ELF-1 (cell line): ENCODE data around the gene ADNP2.
A peak's percentile ranks its signal among the peaks of the same experiment; 100 is the strongest.

Source experiments
- DNase-seq: peaks from one replicate; pipeline ENCODE4 v3.0.0-alpha.2; 2016; ENCODE audit warnings: low read depth, low spot score

ADNP2 gene

DNA sequence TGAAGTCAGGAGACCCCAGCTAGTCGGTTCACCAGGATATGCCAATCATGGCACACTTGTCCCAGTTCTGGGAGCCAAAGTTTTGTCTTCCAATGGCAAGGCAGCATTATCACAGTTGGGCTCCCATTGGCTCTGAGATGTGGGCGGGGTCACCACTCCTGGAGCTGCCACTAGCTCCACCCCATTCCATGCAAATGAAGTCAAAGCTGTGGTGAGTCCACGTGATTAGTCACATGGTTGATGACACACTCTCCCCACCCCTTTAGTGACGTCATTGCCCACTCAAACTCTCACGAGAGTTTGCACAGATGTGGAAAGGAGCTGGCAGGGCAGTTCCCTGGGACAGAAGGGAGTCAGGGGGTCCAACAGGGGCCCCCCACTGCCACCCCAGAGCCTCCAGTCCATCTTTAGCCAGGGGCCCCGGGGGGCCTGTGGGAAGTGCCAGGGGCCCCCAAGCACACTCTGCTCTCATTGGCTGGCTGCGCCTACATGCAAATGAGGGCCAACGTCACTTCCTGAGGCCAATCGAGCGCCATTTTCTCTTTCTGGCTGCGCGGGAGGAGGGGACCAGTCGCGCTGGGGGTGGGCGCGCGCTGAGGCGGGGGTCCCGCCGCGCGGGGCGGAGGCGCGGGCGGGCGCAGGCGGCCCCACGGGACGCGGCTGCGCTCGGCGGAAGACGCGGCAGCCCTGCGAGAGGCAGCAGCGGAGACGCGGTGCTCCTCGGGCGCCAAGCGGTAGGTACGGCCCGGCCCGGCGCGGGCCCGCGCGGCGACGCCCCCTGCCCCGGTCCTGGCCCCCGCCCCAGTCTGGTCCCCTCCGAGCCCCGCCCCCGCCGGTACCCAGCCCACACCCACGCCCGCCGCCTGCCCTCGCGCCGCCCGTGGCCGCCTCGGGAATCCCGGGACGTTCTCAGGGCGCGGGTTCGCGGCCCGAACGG, at the start of gene ADNP2:
Gene ADNP2 (plus strand): TSS at position 524 of the 937 bp plus-strand sequence. CDS start 8,281 bp downstream, outside the sequence.
- DNase-seq = peak; percentile 98

DNA sequence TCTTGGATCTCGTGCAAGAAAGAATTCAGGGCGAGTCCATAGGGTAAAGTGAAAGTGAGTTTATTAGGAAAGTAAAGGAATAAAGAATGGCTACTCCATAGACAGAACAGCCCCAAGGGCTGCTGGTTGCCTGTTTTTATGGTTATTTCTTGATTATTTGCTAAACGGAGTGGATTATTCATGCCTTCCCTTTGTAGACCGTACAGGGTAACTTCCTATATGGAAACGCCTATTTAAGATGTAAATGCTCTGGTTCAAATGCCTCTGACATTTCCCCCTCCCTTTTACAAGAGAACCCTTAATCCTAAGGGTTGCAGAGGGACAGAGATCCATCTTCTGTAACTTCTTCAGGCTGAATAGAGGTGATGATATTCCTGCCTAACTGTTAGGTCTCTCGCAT, 49.1 kb upstream of the ADNP2 start:
- no peak for DNase-seq

GRCh38 chr18:80065705-80066104, 43.4 kb upstream of the ADNP2 start:
- no peak for DNase-seq

- no peak for DNase-seq
Observed at GRCh38 chr18:80067321-80067720, 41.7 kb upstream of the ADNP2 start.

DNA sequence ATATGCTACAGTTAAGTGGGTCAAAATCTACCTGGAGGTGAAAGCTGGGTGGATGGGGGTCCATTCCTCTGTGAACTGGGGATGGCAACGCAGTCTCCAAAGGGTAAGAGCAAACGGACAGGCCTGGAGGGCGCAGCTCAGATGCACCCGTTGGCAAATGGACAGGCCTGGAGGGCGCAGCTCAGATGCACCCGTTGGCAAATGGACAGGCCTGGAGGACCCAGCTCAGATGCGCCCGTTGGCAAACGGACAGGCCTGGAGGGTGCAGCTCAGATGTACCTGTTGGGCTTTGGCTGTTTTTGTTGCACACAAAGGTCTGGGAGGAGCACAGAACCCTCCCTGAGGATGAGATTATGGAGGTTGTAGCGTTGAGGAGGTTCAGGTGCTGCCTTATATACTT, 41.2 kb upstream of the ADNP2 start:
- DNase-seq = no peak

GRCh38 chr18:80068571-80069272, 40.3 kb upstream of the ADNP2 start:
- DNase-seq = no peak

GRCh38 chr18:80070825-80071224, 38.2 kb upstream of the ADNP2 start:
- DNase-seq = no peak

GRCh38 chr18:80074183-80074582, 34.9 kb upstream of the ADNP2 start:
- no peak for DNase-seq

- peak; percentile 4 for DNase-seq
Observed at GRCh38 chr18:80074697-80075096, 34.4 kb upstream of the ADNP2 start.

DNA sequence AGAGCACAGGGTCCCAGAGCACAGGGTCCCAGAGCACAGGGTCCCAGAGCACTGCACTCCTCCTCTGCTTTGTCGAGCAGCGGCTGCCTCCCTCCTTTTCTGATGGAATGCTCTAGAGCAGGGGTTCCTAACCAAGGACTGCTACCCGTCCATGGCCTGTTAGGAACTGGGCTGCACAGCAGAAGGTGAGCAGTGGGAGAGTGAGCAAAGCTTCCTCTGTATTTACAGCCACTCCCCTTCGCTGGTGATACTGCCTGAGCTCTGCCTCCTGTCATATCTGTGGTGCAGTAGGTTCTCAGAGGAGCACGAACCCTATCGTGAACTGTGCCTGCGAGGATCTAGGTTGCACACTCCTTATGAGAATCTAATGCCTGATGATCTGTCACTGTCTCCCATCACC, 33.1 kb upstream of the ADNP2 start:
- DNase-seq = no peak

GRCh38 chr18:80076379-80076778, 32.7 kb upstream of the ADNP2 start:
- DNase-seq = no peak

DNA sequence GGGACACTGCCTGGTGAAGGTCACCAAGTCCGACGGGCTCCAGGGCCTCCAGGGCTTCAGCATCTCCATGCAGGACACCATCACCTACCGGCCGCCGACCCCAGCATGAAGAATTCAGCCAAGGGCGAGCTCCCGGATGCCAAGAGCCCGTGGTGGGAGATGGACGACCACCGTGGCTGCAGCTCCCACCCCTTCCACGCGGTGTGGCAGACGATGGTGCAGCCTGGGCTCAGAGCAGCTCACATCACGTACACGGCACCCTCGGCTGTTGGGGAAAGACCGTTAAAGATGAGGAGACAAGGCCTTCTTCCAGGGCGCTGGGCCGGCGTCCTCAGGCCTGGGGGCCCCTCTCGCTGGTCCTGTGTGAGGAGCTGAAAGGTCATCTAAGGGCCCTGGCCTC, 31.2 kb upstream of the ADNP2 start:
- no peak for DNase-seq

GRCh38 chr18:80086281-80086680, 22.8 kb upstream of the ADNP2 start:
- no peak for DNase-seq

- no peak for DNase-seq
Observed at GRCh38 chr18:80088036-80088435, 21.0 kb upstream of the ADNP2 start.

DNA sequence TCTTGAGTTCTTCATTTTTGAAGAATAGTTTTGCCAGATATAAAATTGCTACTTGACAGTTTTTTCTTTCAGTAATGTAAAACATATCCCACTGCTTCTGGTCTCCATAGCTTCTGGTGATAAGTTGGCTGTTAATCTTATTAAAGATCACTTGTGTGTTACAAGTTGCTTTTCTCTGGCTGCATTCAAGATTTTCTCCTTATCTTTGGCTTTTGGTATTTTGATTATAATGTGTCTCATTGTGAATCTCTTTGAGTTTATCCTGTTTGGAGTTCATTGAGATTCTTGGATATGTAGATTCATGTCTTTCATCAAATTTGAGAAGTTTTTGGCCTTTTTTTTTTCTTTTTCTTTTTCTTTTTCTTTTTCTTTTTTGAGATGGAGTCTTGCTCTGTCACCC, 20.2 kb upstream of the ADNP2 start:
- DNase-seq = no peak

- no peak for DNase-seq
Observed at GRCh38 chr18:80095414-80095813, 13.6 kb upstream of the ADNP2 start.

- no peak for DNase-seq
Observed at GRCh38 chr18:80096032-80096565, 13.0 kb upstream of the ADNP2 start.

GRCh38 chr18:80097201-80097600, 11.9 kb upstream of the ADNP2 start:
- DNase-seq = no peak

DNA sequence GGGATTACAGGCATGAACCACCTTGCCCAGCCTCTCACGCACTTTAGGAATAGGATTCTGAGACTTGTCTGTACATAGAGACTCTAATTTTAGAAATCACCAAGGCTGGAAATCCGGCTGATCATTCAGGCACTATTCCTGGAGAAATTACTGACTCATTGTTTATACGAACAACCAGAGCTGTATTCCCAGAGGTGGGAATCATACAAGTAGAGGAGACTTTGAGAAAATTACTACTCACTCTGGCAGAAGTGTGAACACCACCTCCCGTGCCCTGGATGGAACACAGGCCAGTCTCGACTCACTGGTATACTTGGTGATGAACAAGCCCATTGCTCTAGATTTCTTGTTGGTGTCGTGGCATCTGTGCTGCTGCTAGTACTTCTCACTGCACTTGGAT, 5.8 kb upstream of the ADNP2 start:
- no peak for DNase-seq

DNA sequence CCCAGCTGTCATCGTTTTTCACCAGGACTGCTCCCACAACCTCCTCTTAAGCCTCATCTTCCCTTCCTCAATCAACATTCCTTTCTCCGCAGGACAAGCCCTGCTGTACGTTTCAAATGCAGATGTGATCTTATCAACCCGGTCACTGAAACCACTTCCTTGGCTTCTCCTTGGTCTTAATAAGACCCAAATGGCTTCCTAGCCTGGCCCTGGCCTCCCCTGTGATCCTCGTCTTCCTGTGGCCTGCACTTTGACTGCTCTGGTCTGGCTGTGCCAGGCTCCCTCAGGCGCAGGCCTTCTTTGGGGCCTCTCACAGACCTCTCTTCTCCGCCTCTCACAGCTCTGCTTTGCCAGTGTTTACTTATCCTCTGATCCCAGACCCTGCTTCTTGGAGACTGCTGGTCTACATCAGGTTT, 4.7 kb upstream of the ADNP2 start:
- peak; percentile 94 for DNase-seq

GRCh38 chr18:80105369-80106167, 3.5 kb upstream of the ADNP2 start:
- peak; percentile 20 for DNase-seq
